SK-N-SH (cell line): ENCODE data around the gene THPO. TPM values are rescaled to one million over a fixed set of nuclear protein-coding genes. Genes with fewer than 3 reads are reported as not detected.

Experiments
- CTCF ChIA-PET: fragments of 300-600, 350-600 bp; formaldehyde crosslinking; extraction: SDS; loops from one replicate; lab custom pipeline; 2021; lab: Yijun Ruan, JAX
- POLR2A ChIA-PET: fragments of 350-600 bp; sonication (Branson Sonifier 250); formaldehyde crosslinking; extraction: SDS; loops from one replicate; lab custom pipeline; 2020; ENCODE audit warnings: antibody characterized with exemption, inconsistent platforms; lab: Yijun Ruan, JAX
- DNase-seq: peaks from one replicate; pipeline ENCODE4 v3.0.0; 2012
- H2AFZ ChIP-seq: fragments of 200-600 bp; sonication (generic); 2 replicates; pipeline ENCODE4 v1.8.1; 2016; ENCODE audit warnings: antibody characterized with exemption, mild to moderate bottlenecking, low read depth
- H3F3A ChIP-seq: fragments of 200-600 bp; sonication (generic); replicated peaks from 2 replicates; pipeline ENCODE3; 2016; ENCODE audit warnings: antibody characterized with exemption, mild to moderate bottlenecking; ENCODE audit not compliant: insufficient read depth
- H3K27ac ChIP-seq, 2 experiments: fragments of 200-500 bp in 1 of 2; fragments of 200-600 bp in 1 of 2; sonication (Bioruptor generic) in 1 of 2; sonication (generic), shearing (Covaris generic) in 1 of 2; 2 replicates each; pipeline versions ENCODE4 v1.5.1 to v1.6.1; 2014 to 2016; ENCODE audit warnings: low read depth in 2 of 2, inconsistent platforms in 1 of 2, low read length in 1 of 2, mild to moderate bottlenecking in 1 of 2, mixed read lengths in 1 of 2
- H3K27me3 ChIP-seq: fragments of 200-600 bp; sonication (generic), shearing (Covaris generic); 2 replicates; pipeline ENCODE4 v1.6.1; 2016; ENCODE audit warnings: mixed run types; ENCODE audit not compliant: insufficient read depth
- H3K36me3 ChIP-seq, 2 experiments: fragments of 200-500 bp in 1 of 2; fragments of 200-600 bp in 1 of 2; sonication (Bioruptor generic) in 1 of 2; sonication (generic) in 1 of 2; replicated peaks in 1 of 2; 2 replicates each; pipeline versions ENCODE3 to v1.5.1; 2014 to 2016; ENCODE audit warnings: low read length in 1 of 2, mild to moderate bottlenecking in 1 of 2; ENCODE audit not compliant: insufficient read depth in 2 of 2, control insufficient read depth in 1 of 2
- H3K4me1 ChIP-seq, 2 experiments: fragments of 200-500 bp in 1 of 2; fragments of 200-600 bp in 1 of 2; sonication (Bioruptor generic) in 1 of 2; sonication (generic), shearing (Covaris generic) in 1 of 2; 2 replicates each; pipeline versions ENCODE4 v1.5.1 to v1.6.1; 2014 to 2016; ENCODE audit warnings: low read depth in 1 of 2, low read length in 1 of 2, mixed run types in 1 of 2; ENCODE audit not compliant: insufficient read depth in 2 of 2, control insufficient read depth in 1 of 2
- H3K4me2 ChIP-seq: fragments of 200-600 bp; sonication (generic), shearing (Covaris generic); 2 replicates; pipeline ENCODE4 v1.6.1; 2017; ENCODE audit warnings: mixed run types
- H3K4me3 ChIP-seq, 2 experiments: fragments of 200-500 bp in 1 of 2; fragments of 200-600 bp in 1 of 2; sonication (Bioruptor generic) in 1 of 2; sonication (generic), shearing (Covaris generic) in 1 of 2; 2 replicates each; pipeline versions ENCODE4 v1.5.1 to v1.8.1; 2014 to 2016; ENCODE audit warnings: low read depth in 2 of 2, inconsistent platforms in 1 of 2, low read length in 1 of 2, mild to moderate bottlenecking in 1 of 2, mixed read lengths in 1 of 2, moderate library complexity in 1 of 2
- H3K79me2 ChIP-seq: fragments of 200-600 bp; sonication (generic); 2 replicates; pipeline ENCODE4 v1.8.1; 2017; ENCODE audit warnings: mild to moderate bottlenecking; ENCODE audit not compliant: insufficient read depth
- H3K9ac ChIP-seq: fragments of 200-600 bp; sonication (generic); 2 replicates; pipeline ENCODE4 v1.6.1; 2017; ENCODE audit warnings: mixed run types
- H3K9me2 ChIP-seq: fragments of 200-600 bp; sonication (generic); 2 replicates; pipeline ENCODE4 v1.6.1; 2017; ENCODE audit warnings: mixed run types
- H3K9me3 ChIP-seq: fragments of 200-600 bp; sonication (generic); 2 replicates; pipeline ENCODE4 v1.6.1; 2017; ENCODE audit warnings: mixed run types, mild to moderate bottlenecking, moderate library complexity
- H4K20me1 ChIP-seq: fragments of 200-600 bp; sonication (generic); 2 replicates; pipeline ENCODE4 v1.6.1; 2017; ENCODE audit warnings: mild to moderate bottlenecking, mixed run types; ENCODE audit not compliant: insufficient read depth
- CHD2 ChIP-seq: fragments of 150-350 bp; IDR thresholded peaks from 2 replicates; pipeline ENCODE4 v1.6.1; 2018; ENCODE audit warnings: low read length; ENCODE audit not compliant: partially characterized antibody
- ELF1 ChIP-seq: IDR thresholded peaks from 2 replicates; pipeline ENCODE4 v1.4.0; 2012
- EP300 ChIP-seq, 2 experiments: IDR thresholded peaks; 2 replicates each; pipeline versions ENCODE4 v1.4.0 to v1.6.1; 2012; ENCODE audit warnings: borderline replicate concordance in 1 of 2, low read depth in 1 of 2, low read length in 1 of 2
- EZH2phosphoT487 ChIP-seq: fragments of 200-600 bp; sonication (generic); IDR thresholded peaks from 2 replicates; pipeline ENCODE4 v1.6.1; 2017; ENCODE audit warnings: low read depth, mixed run types, mild to moderate bottlenecking, antibody characterized with exemption, moderate library complexity, borderline replicate concordance
- FOXJ3 ChIP-seq: sonication (generic); formaldehyde crosslinking; IDR thresholded peaks from 2 replicates; pipeline ENCODE4 v1.5.1; 2020; ENCODE audit warnings: mild to moderate bottlenecking, missing genetic modification reagents
- GATA2 ChIP-seq: sonication (generic); formaldehyde crosslinking; IDR thresholded peaks from 2 replicates; pipeline ENCODE4 v1.5.0; 2020; ENCODE audit warnings: mild to moderate bottlenecking, missing genetic modification reagents
- IRF3 ChIP-seq: fragments of 150-350 bp; IDR thresholded peaks from 2 replicates; pipeline ENCODE4 v1.6.1; 2016; ENCODE audit warnings: mild to moderate bottlenecking, low read depth, low read length
- MEF2A ChIP-seq: IDR thresholded peaks from 2 replicates; pipeline ENCODE4 v1.4.0; 2012; ENCODE audit warnings: low read depth, borderline replicate concordance
- MXI1 ChIP-seq: IDR thresholded peaks from 2 replicates; pipeline ENCODE4 v1.6.1; 2012; ENCODE audit warnings: mild to moderate bottlenecking, low read depth, low read length, improper control_type of control experiment
- PBX3 ChIP-seq: IDR thresholded peaks from 2 replicates; pipeline ENCODE4; 2012
- POLR2AphosphoS5 ChIP-seq: IDR thresholded peaks from 2 replicates; pipeline ENCODE4 v1.6.1; 2012; ENCODE audit warnings: low read depth, low read length
- RCOR1 ChIP-seq: fragments of 150-350 bp; IDR thresholded peaks from 2 replicates; pipeline ENCODE4 v1.6.1; 2017; ENCODE audit warnings: antibody characterized with exemption, low read length
- RFX5 ChIP-seq: IDR thresholded peaks from 2 replicates; pipeline ENCODE4 v1.6.1; 2012; ENCODE audit warnings: mild to moderate bottlenecking, improper control_type of control experiment, low read length
- SIN3A ChIP-seq: IDR thresholded peaks from 2 replicates; pipeline ENCODE4 v1.6.1; 2012; ENCODE audit warnings: low read depth, mild to moderate bottlenecking, low read length, moderate library complexity, borderline replicate concordance
- SMC3 ChIP-seq: IDR thresholded peaks from 2 replicates; pipeline ENCODE4 v1.6.1; 2012; ENCODE audit warnings: low read depth, low read length, improper control_type of control experiment
- TAF1 ChIP-seq: IDR thresholded peaks from 2 replicates; pipeline ENCODE4 v1.6.1; 2012; ENCODE audit warnings: low read depth, mild to moderate bottlenecking, low read length, moderate library complexity, borderline replicate concordance
- TCF12 ChIP-seq: IDR thresholded peaks from 2 replicates; pipeline ENCODE4 v1.4.0; 2012
- USF1 ChIP-seq: IDR thresholded peaks from 2 replicates; pipeline ENCODE4 v1.4.0; 2012; ENCODE audit warnings: low read depth, borderline replicate concordance
- WGBS: methylation state at CpG from one replicate; pipeline ENCODE4 v1.1.6; 2017; ENCODE audit warnings: low lambda C conversion rate; 5-methylcytosine and 5-hydroxymethylcytosine counted together
- polyA plus RNA-seq, 3 experiments: library from polyadenylated mRNA; depleted of rRNA; stranded (reverse); fragments of >200 nt; gene quantifications; 2 replicates each; pipeline ENCODE4 v1.2.3, GENCODE V29; 2012

THPO gene
- polyA plus RNA-seq, 1 of the 3 experiments (the other 2 are of a cell fraction), result 0.07 TPM

GRCh38 chr3:184366619-184367289, 11.3 kb downstream of the THPO start:
- peaks cover 51% of the 10 kb centered on the region for H3F3A ChIP-seq
- WGBS, result 88% methylated on average over 5 of the region's 5 CpGs
- H2AFZ ChIP-seq, result no peak overlapping the region
- H3K9me3 ChIP-seq, result no peaks in the 10 kb centered on the region
- H3K9me2 ChIP-seq, result no peaks in the 10 kb centered on the region
- no peaks in the 10 kb centered on the region for H3K27me3 ChIP-seq
- TF ChIP-seq SIN3A (no peak), IRF3 (no peak), TCF12 (peak; percentile 33), MEF2A (no peak), FOXJ3 (CRISPR knock-in tag) (no peak), EZH2phosphoT487 (no peak), PBX3 (no peak)
- H3K27ac ChIP-seq, result peak overlapping the region in 1 of 2 experiments; percentile 48; a peak in 1 of 4 replicates
- H3K4me1 ChIP-seq, result peaks cover 8 to 29% of the 10 kb centered on the region in 2 experiments; a peak in 3 of 4 replicates
- H4K20me1 ChIP-seq, result peaks cover 43% of the 10 kb centered on the region
- POLR2A ChIA-PET, result no interaction called here
- H3K9ac ChIP-seq, result no peak overlapping the region
- no peak overlapping the region for H3K4me3 ChIP-seq
- H3K4me2 ChIP-seq, result peak overlapping the region; percentile 42; the same call in 1 of the 2 replicates
- H3K36me3 ChIP-seq, result peaks cover 29 to 31% of the 10 kb centered on the region in 2 experiments
- CTCF ChIA-PET, result interaction anchor here (0.6 to 11.1 kb wide), 4 partner anchors 16 to 176 kb away, joined by 3 to 165 read pairs (median 3); no protein-coding TSS in a partner anchor
- H3K79me2 ChIP-seq, result peaks cover 33% of the 10 kb centered on the region
- DNase-seq, result no peak

- POLR2A ChIA-PET, result interaction anchor here (0.8 to 2.7 kb wide), 7 partner anchors 8 to 198 kb away, joined by 3 to 14 read pairs (median 4); partner anchors contain the start of gene FAM131A
- CTCF ChIA-PET, result interaction anchor here (0.6 to 1.9 kb wide), 13 partner anchors 9 to 182 kb away, joined by 3 to 9 read pairs (median 3); no protein-coding TSS in a partner anchor
- H3K9ac ChIP-seq, result peak overlapping the region; percentile 99
- H3K4me3 ChIP-seq, result peak overlapping the region; percentile 91 to 96
- peaks cover 24% of the 10 kb centered on the region for H4K20me1 ChIP-seq
- H3F3A ChIP-seq, result peaks cover 25% of the 10 kb centered on the region
- peak overlapping the region; percentile 97 to 99 for H3K27ac ChIP-seq
- no peaks in the 10 kb centered on the region for H3K27me3 ChIP-seq
- H3K9me3 ChIP-seq, result no peaks in the 10 kb centered on the region
- H3K36me3 ChIP-seq, result peaks cover 19 to 21% of the 10 kb centered on the region in 2 experiments
- H3K79me2 ChIP-seq, result peaks cover 46% of the 10 kb centered on the region
- 1% methylated on average over 31 of the region's 68 CpGs for WGBS
- H2AFZ ChIP-seq, result peak overlapping the region; percentile 73; the same call in 1 of the 2 replicates
- H3K9me2 ChIP-seq, result no peaks in the 10 kb centered on the region
- H3K4me1 ChIP-seq, result peaks cover 12 to 19% of the 10 kb centered on the region in 2 experiments; a peak in 3 of 4 replicates
- H3K4me2 ChIP-seq, result peak overlapping the region; percentile 92
- DNase-seq, result peak; percentile 94
- 0 out of 4 replicates have a peak, but pooled peaks of 1 of the 2 experiments have one; percentile 3 for TF ChIP-seq EP300 (IDR thresholded peaks at IDR 0.05; ENCODE audit: borderline replicate concordance in 1 of 2, low read depth in 1 of 2, low read length in 1 of 2)
- TF ChIP-seq RFX5, result peak; percentile 23; the same call in 1 of the 2 replicates
- peak; percentile 79 for TF ChIP-seq TAF1
- TF ChIP-seq ELF1, result peak; percentile 78
- no peak for TF ChIP-seq SMC3
- no peak for TF ChIP-seq MEF2A
- TF ChIP-seq USF1, result no peak
- TF ChIP-seq CHD2, result peak; percentile 83
- no peak for TF ChIP-seq GATA2 (CRISPR knock-in tag)
- TF ChIP-seq SIN3A, result peak; percentile 45; the same call in 1 of the 2 replicates
- peak; percentile 56; the same call in 1 of the 2 replicates for TF ChIP-seq FOXJ3 (CRISPR knock-in tag)
- TF ChIP-seq POLR2AphosphoS5, result peak; percentile 86
- TF ChIP-seq RCOR1, result 0 out of 2 replicates have a peak, but pooled peaks have one; percentile 11
- peak; percentile 87 for TF ChIP-seq MXI1
- TF ChIP-seq PBX3, result peak; percentile 42
These were observed 15.1 kb downstream of the THPO start for GRCh38 chr3:184362668-184363546.
